SW 1271 (cell line): Measurements from ENCODE around the gene DAPK2.
"Not testable (repeated sequence)": the region's sequence is repeated elsewhere in the genome, so short reads cannot be mapped to it uniquely, and the experiment has no call there.

ENCODE experiments used
- DNase-seq, 2 experiments: peaks; one replicate each; lab custom pipeline; 2025; lab: John Stamatoyannopoulos, UW

The DAPK2 gene

DNA sequence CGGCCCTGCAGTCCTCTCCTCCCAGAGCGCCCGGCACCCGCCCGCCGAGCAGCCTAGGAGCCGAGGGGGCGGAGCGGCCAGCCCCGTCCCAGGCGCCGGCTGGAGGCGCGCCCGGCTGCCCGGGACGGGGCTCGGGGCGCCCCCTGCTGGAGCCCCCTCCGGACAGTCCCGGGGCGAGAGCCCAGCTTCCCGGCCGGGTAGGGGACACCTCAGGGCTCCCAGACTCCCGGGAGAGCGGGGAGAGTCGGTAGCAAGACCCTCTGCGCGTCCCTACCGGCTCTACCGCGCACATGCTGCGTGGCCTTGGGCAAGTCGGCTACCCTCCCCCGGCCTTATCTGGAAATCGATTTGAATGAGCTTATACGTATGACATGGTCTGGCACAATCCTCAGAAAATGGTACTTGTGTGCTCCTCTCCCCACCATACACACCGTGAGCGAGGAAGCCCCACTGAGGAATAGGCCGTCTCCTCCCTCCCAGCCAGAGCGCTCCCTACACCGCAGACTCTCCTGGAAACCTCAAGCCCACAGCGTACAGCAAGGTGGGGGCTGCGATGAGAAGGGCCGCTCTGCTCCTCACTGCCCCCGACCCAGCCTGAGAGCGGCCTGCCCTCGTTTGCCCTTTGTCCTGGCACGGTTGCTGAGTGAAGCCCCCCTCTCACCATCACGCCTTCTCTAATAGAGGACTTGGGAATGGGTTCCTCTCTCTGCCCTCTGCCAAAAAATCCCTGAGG is at the start of gene DAPK2:
Gene DAPK2, minus strand, starts transcription at position 65 of the 733 bp plus-strand sequence. CDS start 6,224 bp downstream, outside the sequence.
- peak; percentile 20 to 48 for DNase-seq

DNA sequence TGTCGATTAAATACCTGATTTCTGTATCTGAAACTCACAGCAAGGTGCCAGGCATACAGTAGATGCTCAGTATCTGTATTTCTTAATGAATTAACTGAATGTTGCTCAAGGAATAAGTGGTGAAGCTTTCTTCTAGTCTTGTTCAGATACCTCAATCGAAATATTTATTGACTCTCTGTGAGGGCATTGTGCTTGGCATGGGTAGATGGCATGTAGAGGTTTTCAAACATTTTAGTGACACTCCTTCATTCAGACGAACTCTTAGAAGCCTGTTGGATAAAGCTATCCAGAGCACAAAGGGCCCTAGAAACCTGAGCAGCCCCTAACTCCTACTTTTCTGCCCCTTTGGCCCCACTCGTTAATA is 49.1 kb upstream of the DAPK2 start:
- no peak for DNase-seq

DNA sequence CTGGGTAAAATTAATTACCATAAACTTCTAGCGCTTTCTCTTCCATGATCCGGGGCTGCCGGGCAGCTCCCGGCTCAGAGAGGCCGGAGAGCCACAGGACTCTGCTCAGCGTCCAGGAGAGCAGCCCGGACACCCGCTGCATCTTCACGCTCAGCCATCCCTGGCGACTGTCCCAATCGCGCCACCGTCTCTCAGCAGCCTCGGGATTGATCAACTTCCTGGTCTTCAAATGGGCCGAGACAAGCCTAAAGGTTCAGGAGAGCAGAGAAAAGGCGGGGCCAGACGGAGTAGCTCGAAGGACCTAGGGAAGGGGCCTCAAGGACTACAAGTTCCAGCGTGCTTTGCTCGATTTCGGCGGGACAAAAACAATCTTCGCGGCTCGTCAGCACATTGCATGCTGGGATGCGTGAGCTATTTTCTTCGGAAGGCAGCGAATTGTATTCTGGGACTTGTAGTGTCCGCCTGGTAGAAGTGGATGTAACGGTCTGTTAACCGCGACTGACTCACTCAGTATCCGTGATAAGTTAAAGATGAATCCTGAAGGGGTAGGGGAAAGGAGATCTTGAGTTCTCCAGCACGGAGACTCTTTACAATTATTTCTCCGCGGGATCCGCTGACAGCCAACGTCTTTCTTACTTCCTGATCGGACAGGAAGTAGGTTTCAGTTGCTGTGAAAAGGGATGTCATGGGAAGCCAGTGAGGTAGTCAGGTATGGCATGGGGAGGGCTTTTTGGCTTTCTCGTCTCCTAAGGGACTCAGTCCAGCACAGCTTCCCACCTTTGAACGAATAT is 47.5 kb upstream of the DAPK2 start, which contains the start of gene CIAO2A:
Gene CIAO2A, minus strand, starts transcription at position 212 of the 791 bp plus-strand sequence. Its CDS starts 70 bp downstream, at position 142.
- peak; percentile 100 for DNase-seq

DNA sequence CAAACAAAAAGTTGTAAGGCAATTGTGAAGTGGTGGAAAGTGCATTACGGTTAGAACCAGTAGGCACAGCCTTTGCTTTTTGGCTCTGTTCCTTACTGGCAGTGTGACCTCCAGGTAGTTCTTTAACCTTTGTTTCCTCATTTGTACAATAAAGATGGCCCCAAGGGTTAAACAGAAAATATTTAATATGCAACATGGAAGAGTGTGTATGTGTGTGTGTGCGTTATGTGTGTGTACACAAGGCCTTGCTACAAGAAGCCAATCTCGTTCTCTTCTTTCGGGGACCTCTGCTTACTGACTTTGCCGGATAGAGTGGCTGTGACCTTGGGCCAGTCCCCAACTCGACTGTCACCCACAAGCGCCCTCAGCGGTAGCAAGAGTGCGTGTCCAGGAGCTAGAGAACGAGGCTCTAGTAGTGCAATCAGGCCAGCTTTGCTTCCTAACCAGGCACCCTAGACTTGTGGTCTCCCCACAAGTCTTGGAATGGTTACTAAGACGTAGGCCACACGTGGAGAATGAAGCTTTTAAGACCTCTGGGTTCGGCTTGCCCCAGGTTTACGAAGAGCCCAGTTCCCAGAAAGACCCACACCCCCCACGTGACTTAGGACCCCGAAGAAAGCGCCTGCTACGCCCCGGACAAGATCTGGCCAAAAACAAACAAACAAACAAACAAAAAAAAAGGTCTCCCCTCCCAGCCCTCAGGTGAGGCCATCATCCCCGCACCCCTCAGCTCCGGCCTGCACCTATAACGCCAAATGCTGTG is 46.8 kb upstream of the DAPK2 start:
- peak; percentile 28 to 75 for DNase-seq

DNA sequence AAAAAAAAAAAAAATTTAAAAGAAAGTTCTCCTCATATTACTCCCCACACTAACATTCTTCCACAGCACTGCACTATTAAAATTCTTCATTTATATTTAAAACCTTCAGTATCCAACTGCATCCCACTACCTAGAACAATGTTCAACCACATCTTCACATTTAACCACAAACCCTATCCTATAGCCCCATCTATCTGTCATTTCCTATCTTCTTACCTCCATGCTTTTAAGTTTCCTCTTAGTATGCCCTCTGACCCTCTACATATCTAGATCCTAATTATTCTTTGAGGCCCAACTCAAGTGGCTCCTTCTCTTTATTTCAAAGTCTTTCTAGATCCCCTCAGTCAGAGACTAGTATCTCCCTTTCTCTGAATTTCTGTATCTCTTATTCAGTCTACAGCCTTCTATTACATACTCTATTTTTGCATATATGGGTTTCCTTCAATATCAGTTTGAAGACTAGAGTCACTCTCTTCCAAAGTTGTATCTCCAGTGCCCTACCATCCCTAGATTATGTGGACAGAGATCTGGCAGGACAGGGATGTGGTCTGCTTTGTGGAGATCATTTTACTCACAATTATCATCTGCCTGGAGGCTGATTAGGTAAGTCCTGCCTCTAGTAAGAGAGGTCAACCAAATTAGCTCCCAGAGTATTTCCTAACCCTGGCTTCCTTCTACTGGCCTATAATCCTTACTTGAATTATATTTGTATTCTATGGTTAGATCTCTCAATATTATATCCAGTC is 46.0 kb upstream of the DAPK2 start:
- DNase-seq = peak in 1 of 2 experiments; percentile 20

DNA sequence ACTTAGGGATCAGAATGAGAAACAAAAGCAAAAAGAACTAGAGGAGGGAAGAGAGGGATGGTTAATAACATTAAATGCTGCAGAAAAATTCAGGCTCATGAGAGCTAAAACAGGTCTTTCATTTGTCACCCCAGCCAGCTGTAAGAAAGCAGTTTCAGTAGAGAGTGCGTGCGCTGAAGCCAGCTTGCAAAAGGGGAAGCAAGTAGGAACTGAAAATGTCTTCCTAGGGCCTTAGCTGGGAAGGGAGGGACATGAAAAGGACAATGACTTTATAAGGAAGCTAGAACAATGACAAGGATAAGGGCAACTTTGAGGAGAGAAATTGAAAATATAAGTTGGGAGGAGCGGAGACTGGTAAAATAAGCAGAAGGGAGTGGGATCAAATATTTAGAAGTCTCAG is 44.2 kb upstream of the DAPK2 start:
- DNase-seq = no peak

DNA sequence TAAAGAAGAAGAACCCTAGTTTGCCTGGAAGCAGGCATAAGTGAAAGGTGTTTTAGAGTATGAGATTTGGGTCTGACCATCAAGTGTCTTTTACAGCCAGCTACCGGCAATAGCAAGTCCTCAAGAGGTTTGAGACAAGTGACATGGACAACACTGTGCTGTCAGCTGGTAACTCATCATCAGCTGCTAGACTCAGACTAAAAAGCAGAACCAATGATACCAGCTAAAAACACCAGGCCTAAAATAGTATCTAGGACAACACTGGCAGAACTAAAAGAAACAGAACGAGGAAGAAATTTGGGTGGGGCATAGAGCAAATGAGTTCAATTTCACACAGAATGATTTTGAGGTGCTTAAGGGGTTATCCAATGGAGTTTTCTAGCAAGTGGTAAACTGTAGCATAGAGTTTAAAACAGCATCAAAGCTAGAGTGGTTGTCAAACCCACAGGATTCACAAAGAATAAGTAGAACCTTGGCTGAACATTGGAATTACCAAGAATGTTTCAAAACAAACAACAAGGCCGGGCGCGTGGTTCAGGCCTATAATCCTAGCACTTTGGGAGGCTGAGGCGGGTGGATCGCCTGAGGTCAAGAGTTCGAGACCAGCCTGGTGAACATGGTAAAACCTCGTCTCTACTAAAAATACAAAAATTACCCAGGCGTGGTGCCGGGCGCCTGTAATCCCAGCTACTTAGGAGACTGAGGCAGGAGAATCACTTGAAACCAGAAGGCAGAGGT is 43.4 kb upstream of the DAPK2 start:
- no peak for DNase-seq

DNA sequence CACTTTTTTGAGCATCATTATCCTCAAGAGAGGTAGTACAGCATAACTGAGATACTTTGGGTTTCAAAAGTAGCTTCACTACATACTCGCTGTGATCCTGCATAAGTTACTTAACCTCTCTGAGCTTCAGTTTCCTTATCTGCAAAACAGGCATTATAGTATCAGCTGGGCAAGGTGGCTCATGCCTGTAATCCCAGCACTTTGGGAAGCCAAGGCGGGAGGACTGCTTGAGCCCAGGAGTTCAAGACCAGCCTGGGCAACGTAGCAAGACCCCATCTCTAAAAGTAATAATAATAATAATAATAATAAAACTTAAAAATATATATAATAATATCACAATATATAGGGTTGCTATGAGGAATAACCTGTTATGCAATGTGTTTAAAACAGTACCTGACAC is 36.5 kb upstream of the DAPK2 start:
- no peak for DNase-seq

DNA sequence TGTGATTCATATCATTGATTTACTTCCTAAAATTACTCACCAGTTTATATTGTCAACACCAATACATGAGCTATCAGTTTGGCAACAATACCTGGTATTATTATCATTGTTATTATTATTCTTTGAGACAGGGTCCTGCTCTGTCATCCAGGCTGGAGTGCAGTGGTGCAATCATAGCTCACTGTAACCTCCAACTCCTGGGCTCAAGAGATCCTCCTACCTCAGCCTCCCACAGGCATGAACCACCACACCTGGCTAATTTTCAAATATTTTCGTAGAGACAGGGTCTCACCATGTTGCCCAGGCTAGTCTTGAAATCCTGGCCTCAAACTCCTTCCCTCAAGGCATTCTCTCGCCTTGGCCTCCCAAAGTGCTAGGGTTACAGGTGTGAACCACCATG is 27.2 kb upstream of the DAPK2 start:
- DNase-seq = not testable (repeated sequence)

DNA sequence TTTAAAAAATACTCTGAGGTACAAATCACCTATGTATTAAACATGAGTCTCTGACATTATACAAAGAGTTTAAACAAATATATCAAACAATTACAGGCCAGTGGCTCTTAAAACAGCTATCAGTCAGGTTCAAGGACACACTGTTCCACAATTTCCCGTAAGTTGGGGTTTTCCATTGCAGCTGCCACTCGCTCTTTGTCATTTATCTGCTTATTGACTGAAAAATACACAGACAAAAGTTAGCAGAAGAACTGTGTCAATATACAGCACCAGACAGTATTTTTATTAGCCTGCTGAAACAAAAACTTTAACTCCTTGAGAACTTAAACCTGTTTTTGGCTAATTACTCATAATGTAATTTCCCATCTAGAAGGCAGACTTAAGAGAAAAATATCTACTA is 26.5 kb upstream of the DAPK2 start:
- no peak for DNase-seq

DNA sequence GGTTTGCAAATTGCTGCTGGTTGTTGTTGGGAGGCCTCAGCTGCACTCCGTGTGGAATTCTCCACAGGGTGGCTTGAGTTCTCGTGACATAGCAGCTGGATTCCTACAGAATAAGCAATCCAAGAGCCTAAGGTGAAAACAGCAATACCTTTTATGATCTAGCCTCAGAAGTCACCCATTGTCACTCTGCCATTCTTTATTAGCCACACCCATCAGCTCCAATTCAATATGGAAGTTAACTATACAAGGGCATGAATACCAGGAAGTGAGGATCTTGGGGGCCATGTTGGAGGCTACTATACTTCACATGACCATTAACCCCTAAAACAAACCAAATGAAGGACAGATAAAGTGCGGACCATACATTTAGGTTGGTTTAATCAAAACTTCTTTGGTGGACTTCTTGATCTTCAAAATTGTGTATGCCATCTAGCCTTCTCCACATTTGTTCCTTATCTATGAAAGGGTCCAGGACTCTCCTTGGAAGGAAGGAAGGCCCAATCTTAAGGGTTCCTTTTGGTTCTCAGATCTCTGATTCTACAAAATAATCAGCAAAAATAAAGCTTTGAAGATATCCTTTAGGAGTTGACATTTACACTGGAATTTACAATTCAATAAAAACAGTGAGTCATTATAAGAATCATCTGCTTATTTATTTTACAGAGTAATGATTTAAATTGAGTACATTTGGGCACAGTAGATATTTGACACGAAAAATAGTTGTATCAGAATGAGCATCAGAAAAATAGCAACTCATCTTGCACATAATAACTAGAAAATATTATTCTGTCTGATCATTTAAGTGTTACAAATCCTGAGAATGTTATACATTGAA is 25.9 kb upstream of the DAPK2 start:
- DNase-seq = no peak

DNA sequence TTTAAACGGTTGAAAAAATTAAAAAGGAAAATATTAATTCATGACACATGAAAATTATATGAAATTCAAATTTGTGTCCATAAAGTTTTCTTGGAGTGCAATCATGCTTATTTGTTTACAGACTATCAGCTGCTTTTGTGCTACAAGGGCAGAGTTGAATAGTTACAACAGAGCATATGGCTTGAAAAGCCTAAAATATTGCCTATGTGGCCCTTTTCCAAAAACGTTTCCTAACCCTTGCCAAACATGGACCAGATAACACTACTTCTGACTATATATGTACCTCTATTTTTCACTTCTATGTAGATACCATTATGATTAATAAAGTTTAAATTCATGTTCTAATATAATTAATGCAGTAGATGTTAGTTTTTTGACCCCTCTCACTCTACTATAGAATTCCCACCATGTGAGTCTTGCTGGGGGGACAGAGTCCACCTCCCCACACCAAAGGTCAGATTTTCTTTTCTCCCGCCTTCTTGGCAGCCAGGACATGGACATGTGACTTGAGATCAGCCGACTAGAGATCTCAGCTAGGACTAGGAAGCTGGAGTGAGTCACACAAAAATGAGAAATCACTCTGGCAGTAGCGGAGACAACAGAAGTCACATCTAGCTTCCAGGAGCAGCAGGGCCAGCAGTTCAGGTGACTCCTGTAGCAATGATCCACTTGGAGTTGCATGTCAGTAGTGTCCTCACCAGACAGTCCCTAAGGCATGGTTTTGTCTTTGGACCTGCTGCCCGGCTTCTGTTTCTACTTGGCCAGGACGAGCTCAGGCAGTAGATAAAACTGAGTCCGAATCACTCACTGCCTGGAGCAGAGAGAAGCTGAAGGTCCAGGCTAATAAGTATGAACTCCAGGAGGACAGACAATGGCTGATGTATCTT is 24.9 kb upstream of the DAPK2 start:
- no peak for DNase-seq

DNA sequence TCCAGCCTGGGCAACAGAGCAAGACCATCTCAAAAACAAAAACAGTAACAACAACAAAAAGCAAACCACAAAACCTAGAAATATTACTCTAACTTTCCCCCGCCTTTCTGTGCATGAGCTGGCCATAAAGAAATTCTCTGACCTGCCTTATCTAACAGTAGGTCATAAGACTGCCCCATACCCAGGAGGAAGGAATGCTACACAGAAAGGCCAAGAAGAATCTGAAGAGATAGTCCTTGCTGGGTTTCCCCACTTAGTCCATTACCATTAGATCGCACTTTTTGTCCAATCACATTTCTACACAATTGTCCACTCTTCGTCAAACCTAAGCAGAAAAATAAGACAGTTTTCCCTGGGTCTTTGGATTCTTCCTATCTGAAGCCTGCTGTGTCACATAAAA is 23.8 kb upstream of the DAPK2 start:
- DNase-seq = no peak

DNA sequence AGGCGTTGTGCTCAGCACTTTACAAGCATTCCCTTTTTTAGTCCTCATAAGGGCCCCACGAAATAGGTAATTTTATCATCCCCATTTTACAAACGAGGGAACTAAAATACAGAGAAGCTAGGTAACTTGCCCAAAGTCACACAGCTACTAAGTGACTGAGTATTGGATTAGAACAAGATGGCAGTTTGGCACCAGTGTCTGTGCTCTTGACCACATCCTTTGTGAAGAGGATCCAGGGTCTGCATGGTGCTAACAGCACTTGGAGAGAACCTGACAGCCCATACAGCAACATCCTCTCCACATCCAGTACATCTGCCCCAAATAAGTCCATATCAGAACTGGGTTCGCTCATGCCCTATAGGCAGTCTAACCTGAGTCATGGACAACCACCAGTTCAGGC is 21.8 kb upstream of the DAPK2 start:
- no peak for DNase-seq

DNA sequence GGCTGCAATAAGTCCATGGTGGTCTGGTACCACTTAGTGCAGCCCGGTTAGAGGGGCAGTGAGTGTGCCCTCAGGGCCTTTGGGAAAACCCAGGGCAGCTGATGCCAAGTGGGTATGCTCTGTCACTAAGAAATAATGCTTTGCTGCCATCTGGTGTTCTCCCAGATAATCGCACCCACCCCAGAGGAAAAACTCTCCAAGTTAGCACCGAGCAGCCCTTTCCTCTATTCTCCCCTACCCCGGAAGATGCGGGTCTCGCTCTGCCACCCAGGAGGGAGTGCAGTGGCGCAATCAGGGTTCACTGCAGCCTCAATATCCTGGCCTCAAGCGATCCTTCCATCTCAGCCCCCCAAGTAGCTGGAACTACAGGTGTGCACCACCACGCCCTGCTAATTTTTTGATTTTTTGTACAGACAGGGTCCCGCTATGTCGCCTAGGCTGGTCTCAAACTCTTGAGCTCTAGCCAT is 21.3 kb upstream of the DAPK2 start:
- peak in 1 of 2 experiments; percentile 50 for DNase-seq

DNA sequence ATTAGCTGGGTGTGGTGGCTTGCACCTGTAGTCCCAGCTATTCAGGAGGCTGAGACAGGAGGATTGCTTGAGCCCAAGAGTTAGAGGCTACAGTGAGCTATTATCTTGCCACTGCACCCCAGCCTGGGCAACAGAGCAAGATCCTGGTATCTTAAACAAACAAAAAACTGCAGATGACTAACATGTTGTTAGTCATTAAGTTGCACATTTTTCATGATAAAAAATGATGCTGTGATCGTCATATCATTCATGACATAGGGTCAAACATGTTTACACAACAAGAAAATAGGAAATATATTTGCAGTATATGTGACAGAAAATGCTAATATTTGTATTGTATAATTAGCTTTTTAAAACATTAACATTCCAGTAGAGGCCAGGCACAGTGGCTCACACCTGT is 20.2 kb upstream of the DAPK2 start:
- no peak for DNase-seq

DNA sequence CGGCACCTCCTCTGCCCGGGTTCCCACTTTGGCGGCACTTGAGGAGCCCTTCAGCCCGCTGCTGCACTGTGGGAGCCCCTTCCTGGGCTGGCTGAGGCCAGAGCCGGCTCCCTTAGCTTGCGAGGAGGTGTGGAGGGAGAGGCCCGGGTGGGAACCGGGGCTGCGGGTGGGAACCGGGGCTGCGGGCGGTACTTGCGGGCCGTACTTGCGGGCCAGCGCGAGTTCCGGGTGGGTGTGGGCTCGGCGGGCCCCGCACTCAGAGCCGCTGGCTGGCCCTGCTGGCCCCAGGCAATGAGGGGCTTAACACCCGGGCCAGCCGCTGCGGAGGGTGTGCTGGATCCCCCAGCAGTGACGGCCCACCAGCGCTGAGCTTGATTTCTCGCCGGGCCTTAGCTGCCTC is 14.4 kb upstream of the DAPK2 start:
- DNase-seq = no peak

DNA sequence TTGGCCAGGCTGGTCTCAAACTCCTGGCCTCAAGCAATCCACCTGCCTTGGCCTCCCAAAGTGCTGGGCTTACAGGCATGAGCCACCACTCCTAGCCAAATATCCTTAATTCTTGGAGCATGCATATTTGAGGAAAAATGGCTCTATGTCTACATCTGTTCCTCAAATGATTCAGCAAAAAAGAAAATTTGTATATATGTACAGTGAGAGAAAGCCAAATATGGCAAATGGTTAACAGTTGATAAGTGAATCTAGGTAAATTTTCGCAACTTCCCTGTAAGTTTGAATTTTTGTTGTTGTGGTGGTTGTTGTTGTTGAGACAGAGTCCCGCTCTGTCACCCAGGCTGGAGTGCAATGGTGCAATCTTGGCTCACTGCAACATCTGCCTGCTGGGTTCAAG is 12.8 kb upstream of the DAPK2 start:
- DNase-seq = not testable (repeated sequence)

DNA sequence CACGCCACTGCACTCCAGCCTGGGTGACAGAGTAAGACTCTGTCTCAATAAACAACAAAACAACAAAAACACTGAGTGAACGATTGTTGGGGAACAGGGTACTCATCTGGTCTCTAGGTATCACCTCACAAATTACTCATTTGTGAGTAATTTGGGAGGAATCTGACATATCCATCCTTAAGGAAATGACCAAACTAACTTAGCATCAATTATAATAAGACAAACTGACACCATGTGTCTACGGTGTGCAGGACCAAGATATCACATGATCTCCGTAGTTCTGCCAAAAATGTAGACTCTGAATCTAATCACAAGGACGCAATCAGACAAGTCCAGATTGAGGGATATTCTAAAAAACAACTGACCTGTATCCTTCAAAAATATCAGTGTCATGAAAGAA is 12.0 kb upstream of the DAPK2 start:
- DNase-seq = peak in 1 of 2 experiments; percentile 58
